HL-60 (cell line): ENCODE measurements around the gene DENND1A.

Experiments used
- GABPA ChIP-seq: IDR thresholded peaks from 2 replicates; pipeline ENCODE4 v1.6.1; 2012; ENCODE audit warnings: low read depth
- POLR2AphosphoS5 ChIP-seq: IDR thresholded peaks from 2 replicates; pipeline ENCODE4 v1.6.1; 2012; ENCODE audit warnings: low read depth
- TF ChIP-seq, protein P1 (sequence below): IDR thresholded peaks from one replicate; pipeline ENCODE4 v1.5.1; 2011; ENCODE audit warnings: low read length, control low read depth, inconsistent platforms; ENCODE audit not compliant: insufficient read depth
- TF ChIP-seq, protein P2 (sequence below): IDR thresholded peaks from 2 replicates; pipeline ENCODE4 v1.6.1; 2012; ENCODE audit warnings: low read depth; ENCODE audit not compliant: insufficient replicate concordance

DNA sequence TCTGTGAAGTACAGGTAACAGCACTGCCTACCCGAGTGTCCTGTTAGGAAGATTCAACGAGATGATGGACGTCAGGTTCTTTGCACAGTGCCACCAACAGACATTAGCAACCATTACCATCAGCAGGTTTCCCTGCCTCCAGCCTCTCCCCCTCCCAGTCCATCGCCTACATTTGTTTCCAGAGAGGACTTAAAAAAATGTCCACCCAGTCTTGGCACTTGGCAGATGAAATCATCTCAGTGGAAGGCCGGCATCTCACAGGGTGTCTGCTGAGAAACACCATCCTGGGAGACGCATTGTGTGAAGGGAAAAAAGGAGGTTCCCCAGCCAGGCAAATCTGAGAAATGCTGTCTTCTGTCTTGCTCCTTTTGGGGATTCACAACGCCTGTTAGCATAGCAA lies 515.7 kb downstream of the DENND1A start:
- TF ChIP-seq, protein P1, sequence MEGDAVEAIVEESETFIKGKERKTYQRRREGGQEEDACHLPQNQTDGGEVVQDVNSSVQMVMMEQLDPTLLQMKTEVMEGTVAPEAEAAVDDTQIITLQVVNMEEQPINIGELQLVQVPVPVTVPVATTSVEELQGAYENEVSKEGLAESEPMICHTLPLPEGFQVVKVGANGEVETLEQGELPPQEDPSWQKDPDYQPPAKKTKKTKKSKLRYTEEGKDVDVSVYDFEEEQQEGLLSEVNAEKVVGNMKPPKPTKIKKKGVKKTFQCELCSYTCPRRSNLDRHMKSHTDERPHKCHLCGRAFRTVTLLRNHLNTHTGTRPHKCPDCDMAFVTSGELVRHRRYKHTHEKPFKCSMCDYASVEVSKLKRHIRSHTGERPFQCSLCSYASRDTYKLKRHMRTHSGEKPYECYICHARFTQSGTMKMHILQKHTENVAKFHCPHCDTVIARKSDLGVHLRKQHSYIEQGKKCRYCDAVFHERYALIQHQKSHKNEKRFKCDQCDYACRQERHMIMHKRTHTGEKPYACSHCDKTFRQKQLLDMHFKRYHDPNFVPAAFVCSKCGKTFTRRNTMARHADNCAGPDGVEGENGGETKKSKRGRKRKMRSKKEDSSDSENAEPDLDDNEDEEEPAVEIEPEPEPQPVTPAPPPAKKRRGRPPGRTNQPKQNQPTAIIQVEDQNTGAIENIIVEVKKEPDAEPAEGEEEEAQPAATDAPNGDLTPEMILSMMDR = no peak
- TF ChIP-seq POLR2AphosphoS5 = no peak
- TF ChIP-seq, protein P2, sequence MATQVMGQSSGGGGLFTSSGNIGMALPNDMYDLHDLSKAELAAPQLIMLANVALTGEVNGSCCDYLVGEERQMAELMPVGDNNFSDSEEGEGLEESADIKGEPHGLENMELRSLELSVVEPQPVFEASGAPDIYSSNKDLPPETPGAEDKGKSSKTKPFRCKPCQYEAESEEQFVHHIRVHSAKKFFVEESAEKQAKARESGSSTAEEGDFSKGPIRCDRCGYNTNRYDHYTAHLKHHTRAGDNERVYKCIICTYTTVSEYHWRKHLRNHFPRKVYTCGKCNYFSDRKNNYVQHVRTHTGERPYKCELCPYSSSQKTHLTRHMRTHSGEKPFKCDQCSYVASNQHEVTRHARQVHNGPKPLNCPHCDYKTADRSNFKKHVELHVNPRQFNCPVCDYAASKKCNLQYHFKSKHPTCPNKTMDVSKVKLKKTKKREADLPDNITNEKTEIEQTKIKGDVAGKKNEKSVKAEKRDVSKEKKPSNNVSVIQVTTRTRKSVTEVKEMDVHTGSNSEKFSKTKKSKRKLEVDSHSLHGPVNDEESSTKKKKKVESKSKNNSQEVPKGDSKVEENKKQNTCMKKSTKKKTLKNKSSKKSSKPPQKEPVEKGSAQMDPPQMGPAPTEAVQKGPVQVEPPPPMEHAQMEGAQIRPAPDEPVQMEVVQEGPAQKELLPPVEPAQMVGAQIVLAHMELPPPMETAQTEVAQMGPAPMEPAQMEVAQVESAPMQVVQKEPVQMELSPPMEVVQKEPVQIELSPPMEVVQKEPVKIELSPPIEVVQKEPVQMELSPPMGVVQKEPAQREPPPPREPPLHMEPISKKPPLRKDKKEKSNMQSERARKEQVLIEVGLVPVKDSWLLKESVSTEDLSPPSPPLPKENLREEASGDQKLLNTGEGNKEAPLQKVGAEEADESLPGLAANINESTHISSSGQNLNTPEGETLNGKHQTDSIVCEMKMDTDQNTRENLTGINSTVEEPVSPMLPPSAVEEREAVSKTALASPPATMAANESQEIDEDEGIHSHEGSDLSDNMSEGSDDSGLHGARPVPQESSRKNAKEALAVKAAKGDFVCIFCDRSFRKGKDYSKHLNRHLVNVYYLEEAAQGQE = no peak
- TF ChIP-seq GABPA = no peak
